ENCODE results near the gene FAM53B. TPM values are rescaled to one million over a fixed set of nuclear protein-coding genes. Genes with fewer than 3 reads are reported as not detected.

The FAM53B gene
- polyA plus RNA-seq, 1 of the 3 experiments (the other 2 are of a cell fraction): 5.6 TPM

- Histone ChIP-seq H3K27ac (ENCODE audit: low read depth in 2 of 2, low read length in 1 of 2) (no peak overlapping the region), H2AFZ (ENCODE audit: low read depth) (no peak overlapping the region), H3K9me3 (no peaks in the 10 kb centered on the region), H3K4me2 (no peak overlapping the region), H3K36me3 (replicated peaks in 1 of 2; ENCODE audit: control insufficient read depth in 1 of 2, insufficient read depth in 2 of 2, low read length in 1 of 2) (no peaks in the 10 kb centered on the region), H3K4me1 (ENCODE audit: control insufficient read depth in 1 of 2, insufficient read depth in 2 of 2, low read depth in 1 of 2, low read length in 1 of 2) (peaks cover 0 to 13% of the 10 kb centered on the region in 2 experiments; a peak in 1 of 4 replicates), H3F3A (replicated peaks; ENCODE audit: insufficient read depth) (no peaks in the 10 kb centered on the region), H3K4me3 (ENCODE audit: low read depth in 2 of 2, low read length in 1 of 2) (no peak overlapping the region), H3K27me3 (ENCODE audit: insufficient read depth) (no peaks in the 10 kb centered on the region), H3K79me2 (ENCODE audit: insufficient read depth) (no peaks in the 10 kb centered on the region), H4K20me1 (ENCODE audit: insufficient read depth) (no peaks in the 10 kb centered on the region), H3K9me2 (no peaks in the 10 kb centered on the region), H3K9ac (no peak overlapping the region)
- 88% methylated on average over 10 of the region's 18 CpGs for WGBS (ENCODE audit: low lambda C conversion rate)
- ChIA-PET POLR2A (no interaction called here), CTCF (interaction anchor here (0.8 to 3.6 kb wide), 5 partner anchors 46 to 138 kb away, joined by 3 to 15 read pairs (median 3); no protein-coding TSS in a partner anchor)
- no peak for TF ChIP-seq SMC3 (IDR thresholded peaks at IDR 0.05; ENCODE audit: low read depth, low read length)
- no peak for TF ChIP-seq FOSL2 (IDR thresholded peaks at IDR 0.05; ENCODE audit: borderline replicate concordance, low read depth)
- TF ChIP-seq USF1 (IDR thresholded peaks at IDR 0.05; ENCODE audit: borderline replicate concordance, low read depth): no peak
- TF ChIP-seq TEAD4 (IDR thresholded peaks at IDR 0.05; ENCODE audit: borderline replicate concordance, insufficient read depth): no peak
- no peak for TF ChIP-seq NRF1 (IDR thresholded peaks at IDR 0.05; ENCODE audit: low read depth, low read length)
- TF ChIP-seq CHD2 (IDR thresholded peaks at IDR 0.05; ENCODE audit: low read length, partially characterized antibody): no peak
- no peak for TF ChIP-seq RAD21 (IDR thresholded peaks at IDR 0.05; ENCODE audit: low read length)
- TF ChIP-seq RXRA (IDR thresholded peaks at IDR 0.05; ENCODE audit: borderline replicate concordance, low read depth): no peak
- no peak for TF ChIP-seq FOXM1 (IDR thresholded peaks at IDR 0.05; ENCODE audit: low read depth)
- DNase-seq: no peak
Measured at GRCh38 chr10:124603376-124604213, 140.6 kb downstream of the FAM53B start.

GRCh38 chr10:124602646-124603365, 141.4 kb downstream of the FAM53B start:
- Histone ChIP-seq H3K79me2 (ENCODE audit: insufficient read depth) (no peaks in the 10 kb centered on the region), H3K4me1 (ENCODE audit: control insufficient read depth in 1 of 2, insufficient read depth in 2 of 2, low read depth in 1 of 2, low read length in 1 of 2) (peaks cover 0 to 13% of the 10 kb centered on the region in 2 experiments; a peak in 1 of 4 replicates), H3K4me3 (ENCODE audit: low read depth in 2 of 2, low read length in 1 of 2) (no peak overlapping the region), H4K20me1 (ENCODE audit: insufficient read depth) (no peaks in the 10 kb centered on the region), H3K9me3 (no peaks in the 10 kb centered on the region), H2AFZ (ENCODE audit: low read depth) (no peak overlapping the region), H3F3A (replicated peaks; ENCODE audit: insufficient read depth) (no peaks in the 10 kb centered on the region), H3K27ac (ENCODE audit: low read depth in 2 of 2, low read length in 1 of 2) (no peak overlapping the region), H3K36me3 (replicated peaks in 1 of 2; ENCODE audit: control insufficient read depth in 1 of 2, insufficient read depth in 2 of 2, low read length in 1 of 2) (no peaks in the 10 kb centered on the region), H3K9me2 (no peaks in the 10 kb centered on the region), H3K4me2 (no peak overlapping the region), H3K27me3 (ENCODE audit: insufficient read depth) (no peaks in the 10 kb centered on the region), H3K9ac (no peak overlapping the region)
- CTCF ChIA-PET: interaction anchor here (0.7 to 3.6 kb wide), 5 partner anchors 12 to 139 kb away, joined by 3 to 15 read pairs (median 3); no protein-coding TSS in a partner anchor
- POLR2A ChIA-PET: no interaction called here
- DNase-seq: no peak
- 50% methylated on average over 2 of the region's 12 CpGs for WGBS (ENCODE audit: low lambda C conversion rate)
- no peak for TF ChIP-seq TAF1 (IDR thresholded peaks at IDR 0.05; ENCODE audit: borderline replicate concordance, low read depth, low read length)
- TF ChIP-seq GABPA (IDR thresholded peaks at IDR 0.05; ENCODE audit: low read depth): no peak
